Adrenal gland (tissue), 5 donors: ENCODE data around the gene ACTC1.

Source experiments
- CTCF ChIP-seq, 6 experiments: fragments of 450-650 bp in 4 of 6; fragments of 200-600 bp in 2 of 6; sonication (generic) in 1 of 6; IDR thresholded peaks; 1 replicate in 5 of 6; 2 replicates in 1 of 6; pipeline versions ENCODE4 v1.5.1 to v1.8.0; 2016 to 2021; ENCODE audit warnings: antibody characterized with exemption in 6 of 6, mild to moderate bottlenecking in 2 of 6, moderate library complexity in 1 of 6
- POLR2A ChIP-seq, 2 donors: fragments of 450-650 bp; IDR thresholded peaks; one replicate each; pipeline ENCODE4 v1.6.1; 2017; ENCODE audit warnings: antibody characterized with exemption in 2 of 2, mild to moderate bottlenecking in 2 of 2, moderate library complexity in 1 of 2
- donor health status: DM: no; HTN: no; CAD: no.

GRCh38 chr15:34790121-34790520, 5.2 kb downstream of the ACTC1 start:
- TF ChIP-seq CTCF (IDR thresholded peaks at IDR 0.05) (no peak), POLR2A (IDR thresholded peaks at IDR 0.05) (no peak)
